RPMI8226 (cell line): ENCODE data around the gene ASPSCR1.
"Not testable (repeated sequence)": the region's sequence is repeated elsewhere in the genome, so short reads cannot be mapped to it uniquely, and the experiment has no call there.

Source experiments
- DNase-seq: peaks from one replicate; pipeline ENCODE4 v3.0.0-alpha.2; 2015

ASPSCR1 gene

DNA sequence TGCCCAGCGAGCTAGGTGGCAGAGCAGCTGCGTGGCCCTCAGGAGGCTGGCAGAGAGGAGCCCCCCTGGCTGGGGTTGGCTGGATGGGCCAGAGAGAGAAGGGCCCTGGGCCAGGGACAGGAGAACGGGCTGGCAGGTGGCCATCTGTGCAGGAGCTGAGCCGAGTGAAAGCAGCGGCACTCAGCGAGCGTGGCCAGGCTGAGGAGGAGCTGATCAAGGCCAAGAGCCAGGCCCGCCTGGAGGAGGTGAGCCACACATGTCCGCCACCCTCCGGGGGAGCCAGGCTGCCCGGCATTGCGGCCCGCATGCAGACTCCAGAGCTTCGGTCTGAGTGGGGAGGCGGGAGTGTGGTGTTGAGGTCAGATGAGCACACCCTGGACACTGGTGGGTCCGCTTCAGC, 52.0 kb downstream of the ASPSCR1 start:
- DNase-seq: no peak

DNA sequence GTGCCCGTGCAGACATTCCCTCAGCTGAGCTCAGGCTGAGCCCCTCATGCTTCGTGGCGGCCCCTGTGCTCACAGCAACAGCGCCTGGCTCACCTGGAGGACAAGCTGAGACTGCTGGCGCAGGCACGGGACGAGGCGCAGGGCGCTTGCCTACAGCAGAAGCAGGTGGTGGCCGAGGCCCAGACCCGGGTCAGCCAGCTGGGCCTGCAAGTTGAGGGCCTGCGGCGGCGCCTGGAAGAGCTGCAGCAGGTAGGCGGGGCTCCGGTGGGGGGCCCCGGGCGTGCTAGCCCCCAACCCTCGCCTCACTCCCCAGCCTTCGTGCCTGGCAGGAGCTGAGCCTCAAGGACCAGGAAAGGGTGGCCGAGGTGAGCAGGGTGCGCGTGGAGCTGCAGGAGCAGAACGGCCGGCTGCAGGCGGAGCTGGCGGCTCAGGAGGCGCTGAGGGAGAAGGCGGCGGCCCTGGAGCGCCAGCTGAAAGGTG, 52.6 kb downstream of the ASPSCR1 start:
- no peak for DNase-seq

GRCh38 chr17:82030470-82031302, 53.3 kb downstream of the ASPSCR1 start:
- DNase-seq: peak; percentile 90

- peak; percentile 72 for DNase-seq
Measured at GRCh38 chr17:82031303-82031884, 54.0 kb downstream of the ASPSCR1 start, which contains the start of gene RAC3. Gene RAC3, plus strand, starts transcription at chr17:82031678. Its CDS starts 84 bp downstream, at chr17:82031762.

DNA sequence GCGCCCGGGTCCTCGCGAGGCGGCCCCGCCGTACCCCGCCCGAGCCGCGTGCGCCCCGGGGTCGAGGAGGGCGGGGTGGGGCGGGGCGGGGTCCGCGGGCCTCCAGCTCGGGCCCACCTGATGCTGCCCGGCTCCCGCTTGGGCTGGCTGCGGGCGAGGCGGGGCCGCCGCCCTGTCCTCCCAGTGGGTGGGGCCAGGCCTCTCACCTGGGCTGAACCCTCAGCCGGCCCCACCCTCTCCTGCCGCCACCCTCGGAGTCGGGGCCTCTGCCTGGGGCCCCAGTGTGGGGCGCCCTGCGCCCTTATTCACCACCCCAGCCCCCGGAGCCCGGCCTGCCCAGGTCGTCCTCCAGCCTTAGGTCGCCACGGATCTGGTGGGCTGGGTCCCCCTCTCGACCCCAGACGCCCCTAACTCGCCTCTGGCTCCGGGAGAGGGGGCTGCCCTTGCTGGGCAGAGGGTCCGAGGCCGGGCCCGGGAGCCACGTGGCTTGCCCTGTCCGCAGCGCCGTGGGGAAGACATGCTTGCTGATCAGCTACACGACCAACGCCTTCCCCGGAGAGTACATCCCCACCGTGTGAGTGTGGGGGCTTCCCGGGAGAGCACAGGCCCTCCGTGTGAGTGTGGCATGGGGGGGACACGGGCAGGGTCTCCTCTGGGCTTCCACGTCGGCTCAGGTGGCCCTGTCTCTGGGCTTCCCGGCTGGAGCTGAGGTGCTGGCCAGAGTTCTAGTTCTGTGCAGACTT, 54.6 kb downstream of the ASPSCR1 start:
- peak; percentile 89 for DNase-seq

- DNase-seq: no peak
Measured at GRCh38 chr17:82033359-82034085, 56.1 kb downstream of the ASPSCR1 start.

- DNase-seq: no peak
Measured at GRCh38 chr17:82034371-82035011, 57.1 kb downstream of the ASPSCR1 start.

DNA sequence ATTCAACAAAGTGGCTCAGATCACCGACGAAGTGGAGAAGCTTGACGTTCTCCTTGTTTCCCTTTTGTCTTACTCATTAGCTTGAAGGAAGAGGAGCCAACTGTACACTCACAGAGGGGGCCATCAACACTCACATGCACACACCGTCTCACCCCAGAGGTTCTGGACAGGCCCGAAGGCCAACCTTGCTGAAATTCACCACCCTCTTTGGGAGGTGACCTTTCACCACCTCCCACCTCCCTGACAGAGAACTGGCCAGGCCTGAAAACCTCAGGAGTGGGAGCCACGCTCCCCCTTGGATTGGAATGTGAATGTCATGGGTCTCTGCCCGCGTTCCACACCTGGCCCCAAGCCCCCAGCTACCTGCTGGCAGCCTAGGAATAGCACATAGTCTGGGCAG, 58.1 kb downstream of the ASPSCR1 start:
- no peak for DNase-seq

DNA sequence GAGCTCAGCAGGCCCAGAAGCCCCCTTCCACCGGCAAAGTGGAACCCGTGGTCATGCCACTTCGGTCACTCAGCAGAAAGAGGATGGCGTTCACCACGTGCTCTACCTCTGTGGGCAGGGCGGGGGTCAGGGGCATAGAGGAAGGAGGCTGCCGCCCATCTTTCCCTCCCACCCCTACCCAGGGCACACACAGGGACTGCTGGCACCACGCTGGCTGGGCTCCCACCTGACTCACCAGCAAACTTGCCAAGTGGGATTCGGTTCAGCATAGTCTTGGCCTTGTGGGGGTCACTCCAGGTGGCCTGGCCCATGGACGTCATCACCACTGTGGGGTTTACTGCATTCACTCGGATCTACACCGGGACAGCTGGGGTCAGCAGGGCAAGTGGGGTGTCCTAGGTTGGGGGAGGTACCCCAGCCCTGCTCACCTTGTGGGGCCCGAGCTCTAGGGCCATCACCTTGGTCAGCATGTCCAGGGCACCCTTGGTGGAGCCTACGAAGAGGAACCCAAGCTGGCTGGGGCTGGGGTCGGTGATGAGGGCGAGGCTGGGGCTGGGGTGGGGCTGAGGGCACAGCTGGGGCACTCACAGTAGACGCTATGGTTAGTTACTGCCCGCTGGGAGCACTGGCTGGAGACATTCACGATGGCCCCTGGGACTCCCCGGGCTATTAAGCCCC, 58.7 kb downstream of the ASPSCR1 start:
- no peak for DNase-seq

- no peak for DNase-seq
Measured at GRCh38 chr17:82036634-82037091, 59.2 kb downstream of the ASPSCR1 start.

DNA sequence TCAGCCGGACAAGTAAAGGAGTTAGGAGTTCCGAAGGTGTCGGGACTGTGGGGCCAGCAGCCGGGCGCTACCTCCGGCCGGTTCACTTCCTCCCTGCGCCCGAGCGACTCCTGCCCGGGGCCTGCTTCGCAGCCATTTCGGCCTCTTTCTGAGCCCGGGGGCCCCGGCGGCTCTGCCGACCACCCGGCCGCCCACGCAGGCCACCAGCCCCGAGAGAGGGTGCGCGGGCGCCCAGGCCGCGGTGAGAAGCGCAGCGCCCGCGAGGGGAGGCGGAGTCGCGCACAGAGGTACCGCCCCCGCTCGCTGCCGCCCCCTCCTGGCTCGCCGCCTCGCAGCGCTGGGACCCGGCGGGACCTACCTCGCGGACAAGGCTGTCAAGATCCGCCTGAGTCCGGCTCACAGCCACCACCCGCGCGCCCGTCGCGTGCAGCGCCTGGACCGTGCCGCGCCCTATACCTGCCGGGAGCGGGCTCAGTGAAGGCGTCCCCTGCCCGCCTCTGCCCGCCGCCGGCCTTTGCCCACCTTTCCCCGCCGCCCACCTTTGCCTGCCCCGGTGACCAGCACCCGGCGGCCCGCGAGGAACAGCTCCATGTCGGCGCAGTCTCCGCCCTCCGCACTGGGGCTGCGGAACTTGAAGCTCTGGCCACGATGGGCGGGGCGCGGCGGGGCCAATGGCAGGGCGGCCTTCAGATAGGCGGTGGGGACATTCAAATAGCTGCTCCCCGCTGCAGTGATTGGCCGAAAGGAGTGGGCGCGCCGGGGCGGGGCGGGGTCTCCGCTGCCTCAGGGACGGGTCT, 59.9 kb downstream of the ASPSCR1 start, which contains the start of gene DCXR:
TSS of gene DCXR (minus strand) at position 606 of the 797 bp plus-strand sequence. CDS start at position 591, 15 bp downstream.
- peak; percentile 97 for DNase-seq

- no peak for DNase-seq
Measured at GRCh38 chr17:82037889-82038195, 60.4 kb downstream of the ASPSCR1 start.

GRCh38 chr17:82038796-82039409, 61.5 kb downstream of the ASPSCR1 start:
- not testable (repeated sequence) for DNase-seq

GRCh38 chr17:82039695-82040299, 62.4 kb downstream of the ASPSCR1 start:
- DNase-seq: no peak

DNA sequence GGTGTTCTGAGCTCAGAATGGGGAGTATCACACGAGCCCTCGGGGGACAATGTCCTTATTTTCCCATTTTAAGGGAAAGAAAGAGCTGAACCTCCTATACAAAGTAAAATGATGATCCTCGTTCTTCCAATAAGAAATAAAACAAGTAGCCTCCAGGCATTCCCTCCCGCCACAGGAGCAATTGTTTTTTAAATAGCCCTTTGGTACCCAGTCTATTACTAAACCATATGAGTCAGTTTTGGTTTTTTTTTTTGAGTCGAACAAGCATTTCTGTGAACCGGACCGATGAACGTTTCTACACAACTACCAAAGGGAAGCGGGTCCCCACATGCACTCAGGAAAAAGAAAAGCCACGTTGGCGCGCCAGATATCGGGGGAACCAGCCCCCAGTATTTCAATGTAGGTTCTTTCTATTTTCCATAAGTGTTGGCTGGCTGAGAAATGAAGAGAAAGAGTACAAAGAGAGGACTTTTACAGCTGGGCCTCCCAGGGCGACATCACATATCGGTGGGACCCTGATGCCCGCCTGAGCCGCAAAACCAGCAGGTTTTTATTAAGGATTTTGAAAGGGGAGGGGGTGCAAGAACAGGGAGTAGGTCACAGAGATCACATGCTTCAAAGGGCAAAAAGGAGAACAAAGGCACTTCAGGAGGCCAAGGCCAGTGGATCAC, 63.9 kb downstream of the ASPSCR1 start:
- no peak for DNase-seq

- no peak for DNase-seq
Measured at GRCh38 chr17:82042649-82043048, 65.2 kb downstream of the ASPSCR1 start.

DNA sequence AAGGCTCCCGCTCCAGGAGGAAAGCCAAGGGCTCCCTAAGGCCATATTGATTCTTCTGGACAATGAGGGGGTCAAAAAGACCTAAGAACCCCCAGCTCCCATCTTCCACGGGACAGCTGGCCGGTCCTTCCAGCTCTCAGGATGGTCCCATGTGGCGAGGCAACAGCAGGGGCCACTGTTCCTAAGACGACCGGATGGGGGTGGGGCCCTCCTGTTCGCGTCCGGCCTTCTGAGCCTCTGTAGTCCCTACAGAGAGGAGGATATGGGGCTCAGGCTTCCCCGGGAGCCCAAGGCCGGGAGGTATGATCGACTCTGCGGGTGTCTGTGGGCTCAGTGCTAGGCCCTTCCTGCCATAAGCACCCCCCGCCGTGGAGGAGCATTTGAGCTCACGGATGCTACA, 66.1 kb downstream of the ASPSCR1 start:
- DNase-seq: no peak

GRCh38 chr17:82045936-82046484, 68.6 kb downstream of the ASPSCR1 start:
- DNase-seq: no peak

GRCh38 chr17:82046903-82047302, 69.5 kb downstream of the ASPSCR1 start:
- DNase-seq: no peak
